NCI-H526 (cell line): ENCODE measurements around the gene MCUB.
"Not testable (repeated sequence)": the region's sequence is repeated elsewhere in the genome, so short reads cannot be mapped to it uniquely, and the experiment has no call there.

ENCODE experiments used
- DNase-seq, 2 experiments: peaks; one replicate each; lab custom pipeline; 2025; lab: John Stamatoyannopoulos, UW

Gene MCUB

DNA sequence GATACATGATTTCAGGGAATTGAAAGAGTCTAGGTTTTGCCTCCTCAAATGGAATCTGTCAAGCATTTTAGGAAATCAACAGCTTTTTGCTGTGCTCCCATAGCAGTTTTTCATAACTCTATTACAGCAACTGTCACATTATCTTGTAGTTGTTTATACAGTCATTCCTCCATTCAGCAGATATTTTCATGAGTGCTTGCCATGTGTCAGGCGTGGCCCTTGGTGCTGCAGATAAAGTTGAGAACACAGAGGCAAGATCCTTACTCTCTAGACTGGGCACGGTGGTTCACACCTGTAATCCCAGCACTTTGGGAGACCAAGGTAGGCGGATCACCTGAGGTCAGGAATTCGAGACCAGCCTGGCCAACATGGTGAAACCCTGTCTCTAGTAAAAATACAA, 67.3 kb downstream of the MCUB start:
- DNase-seq: no peak

DNA sequence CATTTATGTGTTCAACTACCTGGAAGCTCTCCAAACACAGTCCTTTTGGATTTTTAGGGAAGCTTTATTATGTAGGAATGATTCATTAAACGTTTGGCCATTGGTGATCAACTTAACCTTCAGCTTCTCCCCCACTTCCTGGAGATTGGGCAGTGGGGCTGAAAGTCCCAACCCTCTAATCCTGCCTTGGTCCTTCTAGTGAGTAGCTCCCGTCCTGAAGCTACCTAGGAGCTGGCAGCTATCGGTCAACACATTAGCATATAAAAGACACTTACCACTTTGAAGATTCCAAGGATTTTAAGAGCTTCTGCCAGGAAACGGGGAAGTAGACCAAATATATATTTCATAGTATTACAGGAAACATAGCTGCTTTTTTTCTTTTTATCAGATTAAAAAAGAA, 69.7 kb downstream of the MCUB start:
- DNase-seq: no peak

- no peak for DNase-seq
Observed at GRCh38 chr4:109631532-109632108, 71.6 kb downstream of the MCUB start.

GRCh38 chr4:109640644-109641043, 80.6 kb downstream of the MCUB start:
- no peak for DNase-seq

DNA sequence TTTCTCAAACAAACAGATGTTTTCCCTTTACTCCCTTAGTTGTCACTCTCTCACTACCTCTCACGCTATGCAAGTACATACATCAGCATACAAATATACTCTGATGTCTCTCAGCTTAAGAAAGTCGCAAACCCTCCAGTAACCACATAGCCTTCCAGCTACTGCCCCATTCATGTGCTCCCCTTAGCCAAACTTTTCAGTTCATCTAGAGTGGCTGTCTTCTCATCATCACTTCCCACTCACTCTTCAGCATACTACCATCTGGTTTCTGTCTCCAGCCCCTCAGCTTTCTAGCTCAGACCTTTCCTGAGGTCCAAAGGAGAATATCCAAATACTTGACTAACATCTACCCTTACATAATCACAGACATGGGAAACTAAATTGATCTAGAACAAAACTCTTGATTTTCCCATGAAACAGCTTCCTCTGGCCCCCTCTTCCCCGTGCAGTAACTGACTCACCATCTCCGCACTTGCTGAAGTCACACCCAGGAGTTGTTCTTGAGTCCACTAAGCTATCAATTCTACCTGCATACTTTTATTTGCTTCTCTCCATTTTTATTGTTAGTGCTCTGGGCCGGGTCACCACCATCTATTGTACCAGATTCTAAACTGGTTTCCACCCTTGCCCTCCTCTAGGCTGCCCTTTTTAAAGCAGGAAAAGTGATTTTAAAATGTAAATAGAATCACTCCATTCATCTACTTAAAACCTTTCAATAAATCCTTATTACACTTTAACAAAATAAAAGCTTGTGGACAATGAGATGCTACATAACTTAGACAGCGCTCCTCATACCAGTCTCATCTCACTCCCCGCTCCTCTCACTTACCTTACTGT, 86.0 kb downstream of the MCUB start:
- no peak for DNase-seq

- no peak for DNase-seq
Observed at GRCh38 chr4:109648266-109648996, 88.4 kb downstream of the MCUB start.

DNA sequence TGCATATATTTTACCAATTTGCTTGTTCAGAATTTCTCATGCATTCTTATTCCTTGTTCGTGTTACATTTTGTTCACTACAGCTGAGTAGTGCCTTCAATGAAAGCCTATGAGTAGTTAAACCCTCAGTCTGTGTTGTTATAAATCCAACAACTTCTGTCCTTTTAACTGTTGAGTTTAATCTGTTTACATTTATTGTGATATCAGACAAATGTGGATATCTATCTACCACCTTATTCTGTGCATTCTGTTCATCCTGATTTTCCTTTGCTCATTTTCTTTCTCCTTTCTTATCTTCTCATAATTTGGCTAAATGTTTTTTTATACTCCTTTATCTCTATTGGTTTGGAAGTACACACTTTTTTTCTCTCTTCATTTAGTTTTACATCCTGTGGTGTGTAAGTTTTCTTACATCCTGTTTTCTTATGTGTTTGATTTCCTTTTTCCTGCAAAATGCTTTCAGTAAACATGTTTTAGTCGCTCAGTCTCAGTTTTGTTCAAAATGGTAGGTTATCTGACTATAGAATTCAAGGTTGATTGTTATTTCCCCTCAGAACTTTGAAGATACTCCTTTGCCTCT, 89.0 kb downstream of the MCUB start:
- no peak for DNase-seq

DNA sequence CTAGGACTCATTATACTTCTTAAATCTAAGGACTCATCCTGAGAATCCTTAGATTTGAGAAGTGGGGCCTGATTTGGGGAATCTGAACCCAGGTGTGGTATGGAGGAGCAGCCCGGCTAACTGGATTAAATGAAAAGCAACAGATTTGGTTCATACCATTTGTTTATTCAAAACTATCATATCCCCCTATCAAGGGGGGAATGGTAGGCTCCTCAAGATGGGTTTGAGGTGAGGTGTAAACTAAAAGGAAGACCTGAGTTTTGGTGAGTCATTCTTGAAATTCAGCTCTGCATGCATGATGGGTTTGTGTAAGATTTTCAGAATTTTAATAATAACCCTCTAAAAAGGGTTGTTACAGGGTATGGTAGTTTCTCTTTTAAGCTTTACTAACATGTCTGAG, 89.8 kb downstream of the MCUB start:
- no peak for DNase-seq

- no peak for DNase-seq
Observed at GRCh38 chr4:109655396-109655795, 95.3 kb downstream of the MCUB start.

GRCh38 chr4:109657854-109658418, 97.9 kb downstream of the MCUB start:
- no peak for DNase-seq

DNA sequence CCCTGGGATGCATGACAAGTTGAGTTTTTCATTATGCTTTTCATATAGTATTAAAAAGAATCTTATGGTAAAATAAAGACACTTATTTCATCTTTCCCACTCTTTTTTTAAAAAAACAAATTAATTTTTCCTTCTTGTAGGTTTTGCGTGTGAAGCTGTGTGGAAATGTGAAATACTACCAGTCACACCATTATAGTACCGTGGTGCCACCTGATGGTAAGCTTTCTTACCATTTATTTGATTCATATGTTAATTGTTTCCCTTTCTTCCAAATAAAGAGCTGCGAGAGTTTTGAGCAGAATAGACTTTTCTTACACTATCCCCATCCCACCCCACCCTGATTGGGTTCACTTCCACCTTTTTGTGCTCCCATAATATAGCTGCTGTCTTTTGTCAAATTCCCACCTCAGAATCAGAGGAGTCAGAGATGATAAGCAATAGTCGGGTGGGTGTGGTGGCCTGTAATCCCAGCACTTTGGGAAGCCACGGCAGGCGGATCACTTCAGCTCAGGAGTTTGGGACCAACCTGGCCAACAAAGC, 98.9 kb downstream of the MCUB start:
- DNase-seq: peak; percentile 5 to 15

- DNase-seq: no peak
Observed at GRCh38 chr4:109662116-109662515, 102.1 kb downstream of the MCUB start.

GRCh38 chr4:109662771-109663170, 102.7 kb downstream of the MCUB start:
- no peak for DNase-seq

GRCh38 chr4:109665783-109666485, 105.9 kb downstream of the MCUB start:
- peak in 1 of 2 experiments; percentile 14 for DNase-seq

GRCh38 chr4:109671350-109671749, 111.3 kb downstream of the MCUB start:
- no peak for DNase-seq

DNA sequence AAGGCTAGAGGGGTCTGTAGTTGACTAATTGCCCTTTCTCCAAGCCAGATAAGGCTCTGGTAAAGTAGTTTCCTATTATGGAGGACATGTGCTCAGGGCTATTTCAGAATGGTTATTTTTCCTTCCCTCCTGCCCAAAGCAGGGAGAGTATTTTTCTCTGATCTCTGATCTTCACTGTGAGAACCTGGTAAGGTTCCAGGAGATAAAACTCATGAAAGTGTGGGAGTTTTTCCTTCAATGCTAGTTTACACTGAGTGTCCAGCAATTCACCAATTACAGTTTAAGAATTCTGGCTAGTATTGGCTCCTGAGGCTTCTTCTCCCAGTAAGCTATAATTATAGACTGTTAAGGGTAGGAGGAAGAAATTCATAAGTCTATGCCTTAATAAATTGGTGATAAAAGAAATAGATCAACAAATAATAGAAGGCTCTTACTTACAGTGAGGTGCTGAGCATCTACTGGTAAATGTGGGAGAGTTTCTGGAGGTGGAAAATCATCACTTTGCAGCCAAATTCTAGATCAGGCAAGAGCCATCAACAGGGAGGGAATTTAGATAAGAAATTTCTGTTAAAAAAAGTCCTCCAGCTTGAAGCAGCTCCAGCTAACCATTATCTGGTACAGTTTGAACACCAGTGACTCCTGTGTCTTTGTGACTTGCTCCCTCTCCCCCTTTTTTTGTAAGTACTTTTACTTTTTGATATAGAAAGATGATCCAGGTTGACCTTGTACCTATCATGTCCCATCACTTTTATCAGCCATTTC, 112.3 kb downstream of the MCUB start:
- DNase-seq: no peak

DNA sequence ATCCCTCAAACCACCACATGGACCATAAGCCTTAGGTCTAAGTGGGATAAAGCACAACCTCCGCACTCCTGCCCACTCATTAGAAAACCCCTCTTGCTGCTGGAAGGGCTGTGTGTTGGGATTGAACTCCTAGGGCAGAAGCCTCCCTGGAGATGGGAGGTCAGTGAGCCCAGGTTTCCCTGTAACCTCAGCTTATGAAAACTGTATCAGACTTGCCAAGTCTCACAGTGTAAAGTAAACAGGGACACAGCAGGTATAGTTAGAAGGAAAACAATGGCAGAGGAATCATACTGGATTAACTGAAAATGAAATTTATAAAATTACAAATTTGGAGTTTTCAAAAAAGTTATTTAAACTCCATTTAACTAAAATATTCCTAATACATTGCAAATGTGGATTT, 113.3 kb downstream of the MCUB start:
- DNase-seq: no peak

GRCh38 chr4:109675181-109675580, 115.1 kb downstream of the MCUB start:
- peak in 1 of 2 experiments; percentile 43 for DNase-seq

GRCh38 chr4:109675843-109676242, 115.8 kb downstream of the MCUB start:
- DNase-seq: no peak

DNA sequence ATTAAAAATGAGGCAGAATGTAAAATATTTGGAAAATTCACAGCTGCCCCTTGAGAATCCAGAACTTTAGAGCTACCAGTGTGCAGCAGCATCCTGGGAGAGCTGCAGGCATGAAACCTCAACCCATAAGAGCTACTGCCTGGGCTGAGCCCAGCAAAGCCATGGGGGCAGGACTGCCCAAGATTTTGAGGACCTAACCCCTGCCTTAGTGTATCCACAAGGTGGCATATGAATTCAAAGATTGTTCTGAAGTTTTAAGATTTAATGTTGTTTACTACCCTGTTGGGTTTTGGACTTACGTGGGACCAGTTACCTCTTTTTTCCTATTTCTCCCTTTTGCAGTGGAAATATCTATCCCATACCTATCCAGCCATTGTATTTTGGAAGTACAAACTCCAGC, 116.8 kb downstream of the MCUB start:
- no peak for DNase-seq

DNA sequence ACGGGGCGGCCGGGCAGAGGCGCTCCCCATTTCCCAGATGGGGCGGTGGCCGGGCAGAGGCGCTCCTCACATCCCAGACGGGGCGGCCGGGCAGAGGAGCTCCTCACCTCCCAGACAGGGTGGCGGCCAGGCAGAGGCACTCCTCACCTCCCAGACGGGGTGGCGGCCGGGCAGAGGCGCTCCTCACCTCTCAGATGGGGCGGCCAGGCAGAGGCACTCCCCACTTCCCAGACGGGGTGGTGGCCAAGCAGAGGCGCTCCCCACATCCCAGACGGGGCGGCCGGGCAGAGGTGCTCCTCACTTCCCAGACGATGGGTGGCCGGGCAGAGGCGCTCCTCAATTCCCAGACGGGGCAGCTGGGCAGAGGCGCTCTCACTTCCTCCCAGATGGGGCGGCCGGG, 118.4 kb downstream of the MCUB start:
- DNase-seq: not testable (repeated sequence)
